Embryonic facial prominence (tissue), 1 donor: ENCODE data around the gene PRKCA.

ENCODE experiments used
- DNase-seq: peaks from one replicate; pipeline ENCODE4 v3.0.0-alpha.2; 2016; ENCODE audit errors: extremely low spot score

PRKCA gene

GRCh38 chr17:66772148-66772812 is 469.9 kb downstream of the PRKCA start:
- no peak for DNase-seq

GRCh38 chr17:66775271-66775670 is 472.9 kb downstream of the PRKCA start:
- no peak for DNase-seq

- no peak for DNase-seq
Measured at GRCh38 chr17:66775881-66776400, 473.5 kb downstream of the PRKCA start.

- DNase-seq, result no peak
Measured at GRCh38 chr17:66776999-66777688, 474.7 kb downstream of the PRKCA start.

- DNase-seq, result no peak
Measured at GRCh38 chr17:66777689-66778225, 475.3 kb downstream of the PRKCA start.

- no peak for DNase-seq
Measured at GRCh38 chr17:66778531-66779236, 476.3 kb downstream of the PRKCA start.

- no peak for DNase-seq
Measured at GRCh38 chr17:66779237-66779606, 476.8 kb downstream of the PRKCA start.

GRCh38 chr17:66781135-66781534 is 478.7 kb downstream of the PRKCA start:
- DNase-seq, result no peak

GRCh38 chr17:66782851-66783250 is 480.4 kb downstream of the PRKCA start:
- DNase-seq, result no peak

GRCh38 chr17:66783656-66784381 is 481.4 kb downstream of the PRKCA start:
- no peak for DNase-seq

GRCh38 chr17:66784621-66785364 is 482.4 kb downstream of the PRKCA start:
- no peak for DNase-seq

- no peak for DNase-seq
Measured at GRCh38 chr17:66786107-66786506, 483.7 kb downstream of the PRKCA start.

- DNase-seq, result no peak
Measured at GRCh38 chr17:66787914-66788313, 485.5 kb downstream of the PRKCA start.

GRCh38 chr17:66789093-66789492 is 486.7 kb downstream of the PRKCA start:
- DNase-seq, result no peak

- no peak for DNase-seq
Measured at GRCh38 chr17:66789961-66790437, 487.6 kb downstream of the PRKCA start.

- no peak for DNase-seq
Measured at GRCh38 chr17:66790501-66791061, 488.2 kb downstream of the PRKCA start.

- no peak for DNase-seq
Measured at GRCh38 chr17:66791347-66791746, 488.9 kb downstream of the PRKCA start.

- DNase-seq, result no peak
Measured at GRCh38 chr17:66793814-66794213, 491.4 kb downstream of the PRKCA start.

GRCh38 chr17:66795486-66795885 is 493.1 kb downstream of the PRKCA start:
- no peak for DNase-seq

GRCh38 chr17:66799849-66800537 is 497.6 kb downstream of the PRKCA start:
- no peak for DNase-seq
